Glutamatergic neuron (in vitro differentiated cells): ENCODE data around the gene RSAD1. TPM values are rescaled to one million over a fixed set of nuclear protein-coding genes. Genes with fewer than 3 reads are reported as not detected.

Source experiments
- DNase-seq: peaks from one replicate; pipeline ENCODE4 v3.0.0; 2022
- H3K27ac Mint-ChIP-seq: one replicate; pipeline ENCODE4 v1.8.0; 2020; ENCODE audit warnings: mild to moderate bottlenecking, mixed read lengths, inconsistent platforms; ENCODE audit not compliant: unreplicated experiment
- H3K27me3 Mint-ChIP-seq: one replicate; pipeline ENCODE4 v1.8.0; 2020; ENCODE audit warnings: mild to moderate bottlenecking, moderate library complexity, mixed read lengths, inconsistent platforms; ENCODE audit not compliant: unreplicated experiment
- H3K36me3 Mint-ChIP-seq: one replicate; pipeline ENCODE4 v1.8.0; 2020; ENCODE audit warnings: mild to moderate bottlenecking, mixed read lengths, inconsistent platforms; ENCODE audit not compliant: unreplicated experiment
- H3K4me1 Mint-ChIP-seq: one replicate; pipeline ENCODE4 v1.8.0; 2020; ENCODE audit warnings: mild to moderate bottlenecking, low read depth, mixed read lengths, inconsistent platforms; ENCODE audit not compliant: unreplicated experiment
- H3K4me3 Mint-ChIP-seq: one replicate; pipeline ENCODE4 v1.8.0; 2020; ENCODE audit warnings: mild to moderate bottlenecking, mixed read lengths, inconsistent platforms; ENCODE audit not compliant: unreplicated experiment
- H3K9me3 Mint-ChIP-seq: one replicate; pipeline ENCODE4 v1.8.0; 2020; ENCODE audit warnings: mild to moderate bottlenecking, moderate library complexity, mixed read lengths, inconsistent platforms; ENCODE audit not compliant: unreplicated experiment
- CTCF ChIP-seq: fragments of 200-600 bp; sonication (generic); IDR thresholded peaks from one replicate; pipeline ENCODE4 v1.5.0; 2021; ENCODE audit not compliant: partially characterized antibody, unreplicated experiment
- total RNA-seq: library from RNA; stranded (reverse); fragmentation: NEBNext Ultra II Directional; extraction: Animal tissue kit (Norgen Biotek cat#: 25700); gene quantifications from one replicate; pipeline ENCODE4 v1.2.1, GENCODE V29; 2021; ENCODE audit not compliant: unreplicated experiment

The RSAD1 gene
- total RNA-seq, 1 donor from 2014 or later = 22.0 TPM

GRCh38 chr17:50437409-50437808 is 41.3 kb upstream of the RSAD1 start:
- Mint-ChIP-seq H3K27me3 (peaks cover 2% of the 10 kb centered on the region), H3K4me1 (no peaks in the 10 kb centered on the region), H3K9me3 (no peaks in the 10 kb centered on the region), H3K27ac (no peak overlapping the region), H3K4me3 (no peak overlapping the region), H3K36me3 (no peaks in the 10 kb centered on the region)
- DNase-seq = no peak
- no peak for TF ChIP-seq CTCF

GRCh38 chr17:50439008-50439407 is 39.7 kb upstream of the RSAD1 start:
- H3K4me3 Mint-ChIP-seq = no peak overlapping the region
- TF ChIP-seq CTCF = no peak
- H3K9me3 Mint-ChIP-seq = no peaks in the 10 kb centered on the region
- H3K36me3 Mint-ChIP-seq = no peaks in the 10 kb centered on the region
- H3K27me3 Mint-ChIP-seq = no peaks in the 10 kb centered on the region
- H3K27ac Mint-ChIP-seq = no peak overlapping the region
- no peaks in the 10 kb centered on the region for H3K4me1 Mint-ChIP-seq
- no peak for DNase-seq

GRCh38 chr17:50440172-50440837 is 38.4 kb upstream of the RSAD1 start:
- no peak for TF ChIP-seq CTCF
- Mint-ChIP-seq H3K4me3 (no peak overlapping the region), H3K9me3 (no peaks in the 10 kb centered on the region), H3K27me3 (no peaks in the 10 kb centered on the region), H3K27ac (no peak overlapping the region), H3K36me3 (no peaks in the 10 kb centered on the region), H3K4me1 (no peaks in the 10 kb centered on the region)
- DNase-seq = no peak

GRCh38 chr17:50440838-50441829 is 37.5 kb upstream of the RSAD1 start:
- H3K9me3 Mint-ChIP-seq = no peaks in the 10 kb centered on the region
- H3K4me3 Mint-ChIP-seq = no peak overlapping the region
- no peak overlapping the region for H3K27ac Mint-ChIP-seq
- no peaks in the 10 kb centered on the region for H3K4me1 Mint-ChIP-seq
- no peak for DNase-seq
- no peak for TF ChIP-seq CTCF
- no peaks in the 10 kb centered on the region for H3K36me3 Mint-ChIP-seq
- no peaks in the 10 kb centered on the region for H3K27me3 Mint-ChIP-seq

- H3K4me1 Mint-ChIP-seq = no peaks in the 10 kb centered on the region
- no peak for TF ChIP-seq CTCF
- DNase-seq = no peak
- H3K27ac Mint-ChIP-seq = no peak overlapping the region
- H3K27me3 Mint-ChIP-seq = no peaks in the 10 kb centered on the region
- H3K36me3 Mint-ChIP-seq = no peaks in the 10 kb centered on the region
- no peaks in the 10 kb centered on the region for H3K9me3 Mint-ChIP-seq
- no peak overlapping the region for H3K4me3 Mint-ChIP-seq
Observed at GRCh38 chr17:50443505-50443974, 35.1 kb upstream of the RSAD1 start.
